Measurements from ENCODE around the gene CTAGE8.
"Not testable (repeated sequence)": the region's sequence is repeated elsewhere in the genome, so short reads cannot be mapped to it uniquely, and the experiment has no call there.

Gene CTAGE8, protein sequence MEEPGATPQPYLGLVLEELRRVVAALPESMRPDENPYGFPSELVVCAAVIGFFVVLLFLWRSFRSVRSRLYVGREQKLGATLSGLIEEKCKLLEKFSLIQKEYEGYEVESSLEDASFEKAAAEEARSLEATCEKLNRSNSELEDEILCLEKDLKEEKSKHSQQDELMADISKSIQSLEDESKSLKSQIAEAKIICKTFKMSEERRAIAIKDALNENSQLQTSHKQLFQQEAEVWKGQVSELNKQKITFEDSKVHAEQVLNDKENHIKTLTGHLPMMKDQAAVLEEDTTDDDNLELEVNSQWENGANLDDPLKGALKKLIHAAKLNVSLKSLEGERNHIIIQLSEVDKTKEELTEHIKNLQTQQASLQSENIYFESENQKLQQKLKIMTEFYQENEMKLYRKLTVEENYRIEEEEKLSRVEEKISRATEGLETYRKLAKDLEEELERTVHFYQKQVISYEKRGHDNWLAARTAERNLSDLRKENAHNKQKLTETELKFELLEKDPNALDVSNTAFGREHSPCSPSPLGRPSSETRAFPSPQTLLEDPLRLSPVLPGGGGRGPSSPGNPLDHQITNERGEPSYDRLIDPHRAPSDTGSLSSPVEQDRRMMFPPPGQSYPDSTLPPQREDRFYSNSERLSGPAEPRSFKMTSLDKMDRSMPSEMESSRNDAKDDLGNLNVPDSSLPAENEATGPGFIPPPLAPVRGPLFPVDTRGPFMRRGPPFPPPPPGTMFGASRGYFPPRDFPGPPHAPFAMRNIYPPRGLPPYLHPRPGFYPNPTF

GRCh38 chr7:144269188-144269587, at the start of gene CTAGE8:
CTAGE8 (minus strand) TSS chr7:144269288; CDS start chr7:144269250, 38 bp downstream.
- H3K4me3 ChIP-seq (ENCODE audit: low read depth, low read length); H3K9me3 ChIP-seq (ENCODE audit: control insufficient read depth, insufficient read depth, low read depth, low read length); H3K4me1 ChIP-seq (ENCODE audit: control insufficient read depth, insufficient read depth, low read length); H3K27me3 ChIP-seq (ENCODE audit: control insufficient read depth, insufficient read depth, low read length); H3K9ac ChIP-seq (ENCODE audit: low read length); H3K36me3 ChIP-seq (ENCODE audit: control insufficient read depth, insufficient read depth, low read length); H3K27ac ChIP-seq (ENCODE audit: low read depth, low read length): not testable (repeated sequence)

- not testable (repeated sequence) for H3K9ac ChIP-seq (ENCODE audit: low read length); H3K4me3 ChIP-seq (ENCODE audit: low read depth, low read length); H3K9me3 ChIP-seq (ENCODE audit: control insufficient read depth, insufficient read depth, low read depth, low read length); H3K4me1 ChIP-seq (ENCODE audit: control insufficient read depth, insufficient read depth, low read length); H3K27me3 ChIP-seq (ENCODE audit: control insufficient read depth, insufficient read depth, low read length); H3K36me3 ChIP-seq (ENCODE audit: control insufficient read depth, insufficient read depth, low read length); H3K27ac ChIP-seq (ENCODE audit: low read depth, low read length)
Observed at GRCh38 chr7:144317537-144317936, 48.4 kb upstream of the CTAGE8 start.

DNA sequence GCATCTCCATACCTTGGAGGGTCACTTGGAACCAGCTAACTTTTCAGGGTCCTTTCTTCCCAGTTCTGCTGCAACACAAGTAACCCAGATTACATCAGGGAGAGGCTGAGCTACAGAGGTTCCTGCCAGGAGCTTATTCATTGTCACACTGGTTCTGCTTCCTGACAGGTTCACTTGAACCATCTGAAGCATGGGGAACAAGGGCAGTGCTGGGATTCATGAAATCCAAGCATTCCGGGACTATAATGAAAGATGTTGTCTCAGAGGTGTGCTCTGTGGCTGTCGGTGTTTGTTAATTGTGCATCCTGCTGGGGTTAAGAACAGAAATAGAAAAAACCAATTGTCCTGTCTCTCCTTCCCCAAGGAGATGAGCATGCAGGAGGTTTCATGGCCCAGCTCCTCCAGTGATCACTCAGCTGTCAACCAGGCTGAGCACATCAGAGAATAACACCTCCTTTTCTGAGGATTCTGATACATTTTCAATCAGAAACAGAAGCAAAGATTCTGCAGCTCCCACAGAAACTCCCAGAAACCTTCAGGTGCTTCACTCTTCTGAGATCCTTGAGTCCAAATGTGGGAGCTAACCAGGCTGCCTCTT, 42.9 kb upstream of the CTAGE8 start, which contains the start of gene OR2A1:
Gene OR2A1 (plus strand): TSS at position 548 of the 598 bp plus-strand sequence. CDS start 5,706 bp downstream, outside the sequence.
- not testable (repeated sequence) for H3K9me3 ChIP-seq (ENCODE audit: control insufficient read depth, insufficient read depth, low read depth, low read length); H3K4me1 ChIP-seq (ENCODE audit: control insufficient read depth, insufficient read depth, low read length); H3K36me3 ChIP-seq (ENCODE audit: control insufficient read depth, insufficient read depth, low read length); H3K27me3 ChIP-seq (ENCODE audit: control insufficient read depth, insufficient read depth, low read length); H3K9ac ChIP-seq (ENCODE audit: low read length); H3K4me3 ChIP-seq (ENCODE audit: low read depth, low read length); H3K27ac ChIP-seq (ENCODE audit: low read depth, low read length)

GRCh38 chr7:144311218-144311617, 42.1 kb upstream of the CTAGE8 start:
- H3K27me3 ChIP-seq (ENCODE audit: control insufficient read depth, insufficient read depth, low read length); H3K9me3 ChIP-seq (ENCODE audit: control insufficient read depth, insufficient read depth, low read depth, low read length); H3K9ac ChIP-seq (ENCODE audit: low read length); H3K4me3 ChIP-seq (ENCODE audit: low read depth, low read length); H3K36me3 ChIP-seq (ENCODE audit: control insufficient read depth, insufficient read depth, low read length); H3K4me1 ChIP-seq (ENCODE audit: control insufficient read depth, insufficient read depth, low read length); H3K27ac ChIP-seq (ENCODE audit: low read depth, low read length): not testable (repeated sequence)

- not testable (repeated sequence) for H3K4me1 ChIP-seq (ENCODE audit: control insufficient read depth, insufficient read depth, low read length); H3K36me3 ChIP-seq (ENCODE audit: control insufficient read depth, insufficient read depth, low read length); H3K27ac ChIP-seq (ENCODE audit: low read depth, low read length); H3K9me3 ChIP-seq (ENCODE audit: control insufficient read depth, insufficient read depth, low read depth, low read length); H3K27me3 ChIP-seq (ENCODE audit: control insufficient read depth, insufficient read depth, low read length); H3K9ac ChIP-seq (ENCODE audit: low read length); H3K4me3 ChIP-seq (ENCODE audit: low read depth, low read length)
Observed at GRCh38 chr7:144309702-144310101, 40.6 kb upstream of the CTAGE8 start.

DNA sequence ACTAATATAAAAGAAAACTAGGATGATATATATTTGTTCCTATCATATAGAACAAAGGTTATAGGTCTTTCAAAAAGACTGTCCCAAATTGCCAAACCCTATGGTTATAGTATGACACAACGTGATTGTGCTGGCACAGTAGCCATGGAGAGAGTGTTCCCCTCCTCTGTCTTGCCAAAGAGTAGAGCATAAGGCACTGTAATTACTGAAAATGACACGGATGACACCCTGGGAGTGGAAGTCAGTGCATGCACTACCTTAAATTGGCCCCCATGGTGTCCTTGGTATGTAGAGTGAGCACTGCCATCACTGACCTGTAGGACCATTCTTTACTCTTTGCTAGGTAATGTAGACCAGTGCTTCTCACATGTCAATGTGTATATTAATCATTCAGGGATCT, 36.1 kb upstream of the CTAGE8 start:
- H3K36me3 ChIP-seq (ENCODE audit: control insufficient read depth, insufficient read depth, low read length); H3K4me1 ChIP-seq (ENCODE audit: control insufficient read depth, insufficient read depth, low read length); H3K27ac ChIP-seq (ENCODE audit: low read depth, low read length); H3K9ac ChIP-seq (ENCODE audit: low read length); H3K9me3 ChIP-seq (ENCODE audit: control insufficient read depth, insufficient read depth, low read depth, low read length); H3K27me3 ChIP-seq (ENCODE audit: control insufficient read depth, insufficient read depth, low read length); H3K4me3 ChIP-seq (ENCODE audit: low read depth, low read length): not testable (repeated sequence)

DNA sequence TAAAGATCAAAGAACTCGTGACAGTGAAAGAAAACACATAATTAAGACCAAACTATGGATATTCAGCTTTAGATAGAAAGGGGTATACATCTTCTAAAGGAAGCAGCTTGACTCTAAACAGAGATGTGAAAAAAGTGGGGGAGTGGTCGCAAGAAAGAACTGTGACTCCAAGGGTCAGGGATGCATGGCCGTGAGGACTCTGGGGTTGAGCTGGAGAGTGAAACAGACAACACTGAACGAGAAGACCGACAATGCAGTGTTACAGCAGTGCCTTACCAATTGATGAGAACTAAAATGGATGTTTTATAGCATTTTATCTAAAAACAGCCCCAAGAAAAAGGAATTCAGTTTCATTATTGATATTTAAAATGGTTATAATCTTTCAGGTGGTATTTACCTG, 34.5 kb upstream of the CTAGE8 start:
- H3K4me3 ChIP-seq (ENCODE audit: low read depth, low read length); H3K27me3 ChIP-seq (ENCODE audit: control insufficient read depth, insufficient read depth, low read length); H3K27ac ChIP-seq (ENCODE audit: low read depth, low read length); H3K9ac ChIP-seq (ENCODE audit: low read length); H3K9me3 ChIP-seq (ENCODE audit: control insufficient read depth, insufficient read depth, low read depth, low read length); H3K4me1 ChIP-seq (ENCODE audit: control insufficient read depth, insufficient read depth, low read length); H3K36me3 ChIP-seq (ENCODE audit: control insufficient read depth, insufficient read depth, low read length): not testable (repeated sequence)

DNA sequence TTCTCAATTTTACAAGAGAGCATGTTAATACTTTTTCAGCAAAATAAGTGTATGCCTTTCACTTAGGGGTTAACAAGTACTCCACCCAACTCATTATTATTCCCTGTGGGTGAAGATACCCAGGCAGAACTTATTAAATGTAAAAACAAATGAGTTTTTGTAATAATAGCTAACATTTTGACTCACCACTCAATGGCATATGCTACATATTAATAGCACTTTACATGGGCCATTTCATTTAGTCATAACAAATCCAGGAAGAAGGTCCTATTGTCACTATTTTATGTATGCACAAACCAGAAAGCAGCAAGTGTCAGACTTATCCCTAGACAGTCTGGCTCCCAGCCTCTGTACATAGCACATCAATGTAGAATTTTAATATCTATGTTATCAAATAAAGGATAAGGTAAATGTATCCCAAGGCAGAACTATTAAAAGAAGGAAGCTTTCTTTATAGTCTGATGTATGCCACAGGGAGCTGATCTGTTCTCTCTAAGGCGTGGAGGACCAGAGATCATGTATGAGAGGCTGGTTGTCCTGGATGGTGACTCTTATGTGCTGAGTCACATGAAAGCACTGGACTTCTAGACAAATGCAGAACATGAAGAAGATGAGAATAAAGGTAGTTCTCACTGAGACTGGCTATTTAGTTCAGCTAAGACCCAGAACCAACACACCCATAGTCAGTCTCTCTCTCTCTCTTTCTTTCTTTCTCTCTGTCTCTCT, 33.7 kb upstream of the CTAGE8 start:
- not testable (repeated sequence) for H3K27ac ChIP-seq (ENCODE audit: low read depth, low read length); H3K9me3 ChIP-seq (ENCODE audit: control insufficient read depth, insufficient read depth, low read depth, low read length); H3K4me3 ChIP-seq (ENCODE audit: low read depth, low read length); H3K36me3 ChIP-seq (ENCODE audit: control insufficient read depth, insufficient read depth, low read length); H3K27me3 ChIP-seq (ENCODE audit: control insufficient read depth, insufficient read depth, low read length); H3K4me1 ChIP-seq (ENCODE audit: control insufficient read depth, insufficient read depth, low read length); H3K9ac ChIP-seq (ENCODE audit: low read length)

GRCh38 chr7:144293794-144294499, 24.9 kb upstream of the CTAGE8 start:
- not testable (repeated sequence) for H3K4me3 ChIP-seq (ENCODE audit: low read depth, low read length); H3K36me3 ChIP-seq (ENCODE audit: control insufficient read depth, insufficient read depth, low read length)

DNA sequence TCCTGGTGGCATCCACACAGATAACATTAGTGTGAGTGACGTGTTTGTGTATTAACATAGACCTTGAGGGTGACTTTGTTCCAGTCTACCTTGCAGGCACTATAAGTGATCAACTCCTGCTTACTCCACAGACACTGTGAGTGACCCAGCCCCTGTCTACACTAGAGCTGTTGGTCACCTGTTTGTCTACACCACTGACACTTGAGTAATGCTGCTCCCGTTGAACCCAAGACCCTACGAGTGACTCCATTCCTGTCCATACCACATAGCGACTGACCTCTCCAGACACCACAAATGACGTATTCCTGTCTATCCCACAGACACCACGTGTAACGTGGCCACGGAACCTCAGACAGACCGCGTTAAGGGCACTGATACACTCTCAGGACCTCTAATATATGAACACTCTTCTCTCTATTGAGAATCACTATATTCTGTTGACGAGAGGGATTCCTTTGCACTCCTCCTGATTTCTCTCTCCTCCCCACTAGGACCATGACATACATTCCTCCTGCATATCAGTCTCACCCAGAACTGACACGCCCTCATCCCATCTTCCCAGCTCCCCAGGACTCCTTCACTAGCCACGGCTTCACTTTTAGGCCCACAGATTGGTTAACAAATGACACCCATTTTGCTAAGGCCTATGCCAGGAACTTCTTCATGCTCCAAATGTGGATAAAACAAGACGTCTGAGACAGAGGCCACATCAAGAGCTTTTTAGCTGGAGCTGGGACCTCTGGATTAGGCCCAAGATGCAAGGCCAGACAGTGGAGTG, 23.5 kb upstream of the CTAGE8 start:
- not testable (repeated sequence) for H3K4me3 ChIP-seq (ENCODE audit: low read depth, low read length); H3K4me1 ChIP-seq (ENCODE audit: control insufficient read depth, insufficient read depth, low read length); H3K9ac ChIP-seq (ENCODE audit: low read length); H3K27me3 ChIP-seq (ENCODE audit: control insufficient read depth, insufficient read depth, low read length); H3K9me3 ChIP-seq (ENCODE audit: control insufficient read depth, insufficient read depth, low read depth, low read length); H3K36me3 ChIP-seq (ENCODE audit: control insufficient read depth, insufficient read depth, low read length); H3K27ac ChIP-seq (ENCODE audit: low read depth, low read length)

More at GRCh38 chr7:144293794-144294499, 24.9 kb upstream of the CTAGE8 start:
- H3K27me3 ChIP-seq (ENCODE audit: control insufficient read depth, insufficient read depth, low read length); H3K9ac ChIP-seq (ENCODE audit: low read length); H3K9me3 ChIP-seq (ENCODE audit: control insufficient read depth, insufficient read depth, low read depth, low read length); H3K4me1 ChIP-seq (ENCODE audit: control insufficient read depth, insufficient read depth, low read length); H3K27ac ChIP-seq (ENCODE audit: low read depth, low read length): not testable (repeated sequence)
